Central memory CD4-positive, alpha-beta T cell (primary cell): Measurements from ENCODE around the gene ALDH8A1.

Source experiments
- DNase-seq: peaks from one replicate; pipeline ENCODE4 v3.0.0; 2022
- total RNA-seq, 3 experiments: gene quantifications; one replicate each; lab custom pipeline; 2026; lab: John Stamatoyannopoulos, UW

ALDH8A1 gene
- 0.46 to 1.8 (median 0.58) reads per million in 3 experiments for total RNA-seq

GRCh38 chr6:134949927-134950326 is at the start of gene ALDH8A1:
TSS of gene ALDH8A1 (minus strand) at chr6:134950101. CDS start at chr6:134950053, 48 bp downstream.
- DNase-seq: no peak

- DNase-seq: no peak
These were observed 49.2 kb upstream of the ALDH8A1 start for GRCh38 chr6:134999107-134999506.

- DNase-seq: no peak
These were observed 47.5 kb upstream of the ALDH8A1 start for GRCh38 chr6:134997133-134997995.

GRCh38 chr6:134995536-134995935 is 45.6 kb upstream of the ALDH8A1 start:
- DNase-seq: no peak

- DNase-seq: no peak
These were observed 44.5 kb upstream of the ALDH8A1 start for GRCh38 chr6:134994431-134994830.

GRCh38 chr6:134992155-134992554 is 42.3 kb upstream of the ALDH8A1 start:
- DNase-seq: no peak

- DNase-seq: no peak
These were observed 40.4 kb upstream of the ALDH8A1 start for GRCh38 chr6:134990262-134990661.

- DNase-seq: no peak
These were observed 34.9 kb upstream of the ALDH8A1 start for GRCh38 chr6:134984821-134985220.

- DNase-seq: no peak
These were observed 33.9 kb upstream of the ALDH8A1 start for GRCh38 chr6:134983823-134984222.

- DNase-seq: no peak
These were observed 32.3 kb upstream of the ALDH8A1 start for GRCh38 chr6:134982161-134982560.

GRCh38 chr6:134980846-134981245 is 30.9 kb upstream of the ALDH8A1 start:
- no peak for DNase-seq

GRCh38 chr6:134979142-134979541 is 29.2 kb upstream of the ALDH8A1 start:
- no peak for DNase-seq

- no peak for DNase-seq
These were observed 24.5 kb upstream of the ALDH8A1 start for GRCh38 chr6:134974370-134974769.

GRCh38 chr6:134967711-134968110 is 17.8 kb upstream of the ALDH8A1 start:
- no peak for DNase-seq

GRCh38 chr6:134964451-134965203 is 14.7 kb upstream of the ALDH8A1 start:
- no peak for DNase-seq

- no peak for DNase-seq
These were observed 12.5 kb upstream of the ALDH8A1 start for GRCh38 chr6:134962421-134962820.

- DNase-seq: no peak
These were observed 11.5 kb upstream of the ALDH8A1 start for GRCh38 chr6:134961366-134961765.

GRCh38 chr6:134959603-134960002 is 9.7 kb upstream of the ALDH8A1 start:
- no peak for DNase-seq

GRCh38 chr6:134956676-134957075 is 6.8 kb upstream of the ALDH8A1 start:
- DNase-seq: no peak

GRCh38 chr6:134956032-134956431 is 6.1 kb upstream of the ALDH8A1 start:
- no peak for DNase-seq

GRCh38 chr6:134954272-134955000 is 4.5 kb upstream of the ALDH8A1 start:
- no peak for DNase-seq

GRCh38 chr6:134951494-134952263 is 1.8 kb upstream of the ALDH8A1 start:
- no peak for DNase-seq
